Upper lobe of left lung (tissue), 6 donors: ENCODE data around the gene C2orf81. TPM values are rescaled to one million over a fixed set of nuclear protein-coding genes. Genes with fewer than 3 reads are reported as not detected.

Experiments
- ATAC-seq, 2 donors: fragments of 200-7000 bp; cut with Tn5 transposase; one replicate each; pipeline ENCODE4 v1.9.1; 2022; ENCODE audit warnings: mild to moderate bottlenecking in 2 of 2, moderate library complexity in 2 of 2; ENCODE audit not compliant: low FRiP score in 2 of 2
- DNase-seq, 2 donors: peaks; one replicate each; pipeline ENCODE4 v3.0.0-alpha.2; 2019 to 2020
- H3K27ac ChIP-seq, 4 donors: fragments of 200-600 bp; sonication (generic); one replicate each; pipeline ENCODE4 v1.5.1; 2016 to 2019
- H3K27me3 ChIP-seq, 4 donors: fragments of 200-600 bp; sonication (generic); one replicate each; pipeline ENCODE4 v1.5.1; 2017 to 2019
- H3K36me3 ChIP-seq, 4 donors: fragments of 200-600 bp; sonication (generic); one replicate each; pipeline ENCODE4 v1.5.1; 2016 to 2019
- H3K4me1 ChIP-seq, 4 donors: fragments of 200-600 bp; sonication (generic); one replicate each; pipeline ENCODE4 v1.5.1; 2018 to 2019
- H3K4me3 ChIP-seq, 4 donors: fragments of 200-600 bp; sonication (generic); one replicate each; pipeline ENCODE4 v1.5.1; 2017 to 2019; ENCODE audit warnings: mild to moderate bottlenecking in 2 of 4, moderate library complexity in 1 of 4
- H3K9me3 ChIP-seq, 4 donors: fragments of 200-600 bp; sonication (generic); one replicate each; pipeline ENCODE4 v1.5.1; 2018 to 2019
- EP300 ChIP-seq, 4 donors: sonication (generic); formaldehyde crosslinking; IDR thresholded peaks; one replicate each; pipeline ENCODE4 v1.5.1; 2017; ENCODE audit warnings: antibody characterized with exemption in 4 of 4, control low read depth in 2 of 4
- POLR2A ChIP-seq, 4 donors: fragments of 450-650 bp; IDR thresholded peaks; one replicate each; pipeline ENCODE4 v1.5.1; 2016 to 2017; ENCODE audit warnings: antibody characterized with exemption in 4 of 4, mild to moderate bottlenecking in 2 of 4
- POLR2AphosphoS5 ChIP-seq, 2 donors: sonication (generic); formaldehyde crosslinking; IDR thresholded peaks; one replicate each; pipeline ENCODE4 v1.5.1; 2017; ENCODE audit warnings: antibody characterized with exemption in 2 of 2
- WGBS, 2 donors: methylation state at CpG; one replicate each; pipeline ENCODE4 v1.1.5; 2017 to 2018; 5-methylcytosine and 5-hydroxymethylcytosine counted together
- total RNA-seq, 6 donors: library from RNA; depleted of rRNA in 4 of 6; stranded (reverse); fragments of >200 nt in 4 of 6; gene quantifications; one replicate each; pipeline versions ENCODE4 v1.1.0 to v1.2.1, GENCODE V29; 2016 to 2021
- TF ChIP-seq, protein P1 (sequence below), 6 experiments: fragments of 450-650 bp in 4 of 6; fragments of 200-600 bp in 2 of 6; sonication (generic) in 2 of 6; IDR thresholded peaks; one replicate each; pipeline ENCODE4 v1.5.1; 2016 to 2019; ENCODE audit warnings: antibody characterized with exemption in 6 of 6
- donor health status: DM: no; HTN: no; CAD: no; lungs with moderate emphysema.
- donor health status: DM: no; HTN: yes; CAD: no; lungs with severe emphysema.

The C2orf81 gene
- total RNA-seq, 6 donors from 2014 or later, result 2.6 to 12.3 (median 5.7) TPM

DNA sequence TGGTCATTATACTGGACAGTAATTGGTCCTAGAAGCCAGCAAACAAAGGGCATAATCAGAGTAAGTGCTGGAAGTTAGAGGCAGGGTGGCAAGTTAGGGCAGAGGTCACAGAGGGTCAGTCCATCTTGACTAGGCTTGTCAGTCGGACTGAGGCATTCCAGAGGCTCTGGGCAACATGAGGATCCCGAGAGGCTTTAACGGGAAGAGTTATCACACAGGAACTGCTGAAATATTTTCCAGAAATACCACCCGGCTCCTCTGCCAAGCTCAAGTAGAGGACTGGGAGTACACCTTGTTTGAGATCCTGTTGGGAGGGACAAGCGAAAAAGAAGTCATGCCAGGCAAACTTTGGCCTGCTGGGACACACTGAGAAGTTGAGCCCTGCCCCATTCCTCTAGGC is 13.7 kb downstream of the C2orf81 start:
- Histone ChIP-seq H3K4me1 (no peaks in the 10 kb centered on the region), H3K36me3 (no peaks in the 10 kb centered on the region), H3K27ac (no peak overlapping the region), H3K27me3 (no peaks in the 10 kb centered on the region), H3K4me3 (no peak overlapping the region), H3K9me3 (no peaks in the 10 kb centered on the region)
- WGBS, 2 donors, result 66 to 73% methylated on average over 5 of the region's 5 CpGs
- ATAC-seq (no peak), DNase-seq (no peak)
- no peak for TF ChIP-seq EP300 (IDR thresholded peaks at IDR 0.05)
- no peak for TF ChIP-seq POLR2A (IDR thresholded peaks at IDR 0.05)
- TF ChIP-seq, protein P1, sequence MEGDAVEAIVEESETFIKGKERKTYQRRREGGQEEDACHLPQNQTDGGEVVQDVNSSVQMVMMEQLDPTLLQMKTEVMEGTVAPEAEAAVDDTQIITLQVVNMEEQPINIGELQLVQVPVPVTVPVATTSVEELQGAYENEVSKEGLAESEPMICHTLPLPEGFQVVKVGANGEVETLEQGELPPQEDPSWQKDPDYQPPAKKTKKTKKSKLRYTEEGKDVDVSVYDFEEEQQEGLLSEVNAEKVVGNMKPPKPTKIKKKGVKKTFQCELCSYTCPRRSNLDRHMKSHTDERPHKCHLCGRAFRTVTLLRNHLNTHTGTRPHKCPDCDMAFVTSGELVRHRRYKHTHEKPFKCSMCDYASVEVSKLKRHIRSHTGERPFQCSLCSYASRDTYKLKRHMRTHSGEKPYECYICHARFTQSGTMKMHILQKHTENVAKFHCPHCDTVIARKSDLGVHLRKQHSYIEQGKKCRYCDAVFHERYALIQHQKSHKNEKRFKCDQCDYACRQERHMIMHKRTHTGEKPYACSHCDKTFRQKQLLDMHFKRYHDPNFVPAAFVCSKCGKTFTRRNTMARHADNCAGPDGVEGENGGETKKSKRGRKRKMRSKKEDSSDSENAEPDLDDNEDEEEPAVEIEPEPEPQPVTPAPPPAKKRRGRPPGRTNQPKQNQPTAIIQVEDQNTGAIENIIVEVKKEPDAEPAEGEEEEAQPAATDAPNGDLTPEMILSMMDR (IDR thresholded peaks at IDR 0.05), result no peak
- TF ChIP-seq POLR2AphosphoS5 (IDR thresholded peaks at IDR 0.05), result no peak

DNA sequence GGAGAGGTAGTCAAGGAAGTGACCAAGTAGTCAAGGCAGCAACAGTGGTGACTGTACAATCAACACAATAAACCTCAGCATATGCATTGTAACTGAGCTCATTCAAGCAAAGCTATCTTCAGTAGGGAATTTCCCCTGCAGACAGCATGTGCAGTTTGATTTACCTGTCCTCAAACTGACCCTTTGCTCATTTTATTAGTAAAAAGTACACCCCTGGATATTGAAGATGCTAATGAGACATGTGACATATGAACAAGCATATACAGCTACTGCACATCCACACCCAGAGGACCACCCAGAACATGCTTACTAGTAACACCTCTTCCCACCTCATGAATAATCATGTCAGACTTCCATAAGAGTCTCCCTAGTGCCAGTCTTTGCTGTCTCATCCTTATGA is 15.4 kb downstream of the C2orf81 start:
- no peak for DNase-seq
- Histone ChIP-seq H3K27me3 (no peaks in the 10 kb centered on the region), H3K4me1 (no peaks in the 10 kb centered on the region), H3K36me3 (no peaks in the 10 kb centered on the region), H3K27ac (no peak overlapping the region), H3K4me3 (no peak overlapping the region), H3K9me3 (no peaks in the 10 kb centered on the region)
- no peak for ATAC-seq
- TF ChIP-seq POLR2AphosphoS5 (IDR thresholded peaks at IDR 0.05) (no peak), POLR2A (IDR thresholded peaks at IDR 0.05) (no peak), EP300 (IDR thresholded peaks at IDR 0.05) (no peak)
- TF ChIP-seq, protein P1 (IDR thresholded peaks at IDR 0.05), result no peak

DNA sequence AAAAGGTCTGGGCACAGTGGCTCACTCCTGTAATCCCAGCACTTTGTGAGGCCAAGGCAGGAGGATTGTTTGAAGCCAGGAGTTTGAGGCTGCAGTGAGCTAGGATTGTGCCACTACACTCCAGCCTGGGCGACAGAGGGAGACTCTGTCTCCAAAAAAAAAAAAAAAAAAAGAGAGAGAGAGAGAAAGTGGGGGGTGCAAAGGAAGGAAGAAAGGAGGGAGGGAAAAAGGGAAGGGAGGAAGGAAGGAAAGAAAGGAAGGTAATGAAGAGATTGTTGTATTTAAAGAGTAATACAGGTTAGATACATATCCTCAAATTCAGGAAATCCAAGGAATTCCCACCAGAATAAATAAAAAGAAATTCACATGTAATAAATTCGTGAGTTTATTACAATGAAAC is 19.5 kb downstream of the C2orf81 start:
- H3K4me3 ChIP-seq, result no peak overlapping the region
- ATAC-seq, result no peak

DNA sequence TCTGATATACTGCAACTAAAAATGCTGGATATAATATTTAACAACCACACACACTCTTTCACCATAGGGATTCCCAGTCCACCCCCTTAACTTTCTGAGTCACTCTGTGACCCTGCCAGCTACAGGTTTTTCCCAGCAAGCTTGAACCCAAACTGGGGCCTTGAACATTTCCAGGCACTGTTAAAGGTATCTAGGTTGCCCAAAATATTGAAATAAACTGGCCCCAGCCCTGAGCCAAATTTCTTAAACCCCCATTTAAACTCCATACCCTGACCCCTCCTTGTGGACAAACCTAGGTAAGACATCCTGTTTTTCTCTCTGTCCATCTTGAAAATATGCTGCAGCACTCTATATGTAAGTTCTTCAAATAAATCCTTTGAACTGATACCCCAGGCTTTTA is 21.6 kb downstream of the C2orf81 start:
- H3K4me3 ChIP-seq, result no peak overlapping the region
- no peaks in the 10 kb centered on the region for H3K9me3 ChIP-seq
- H3K27me3 ChIP-seq, result no peaks in the 10 kb centered on the region
- no peaks in the 10 kb centered on the region for H3K36me3 ChIP-seq
- no peak overlapping the region for H3K27ac ChIP-seq
- ATAC-seq (peak in 1 of 2 donors; percentile 60), DNase-seq (no peak)
- TF ChIP-seq, protein P1 (IDR thresholded peaks at IDR 0.05), result peak in 5 of 6 experiments; percentile 9 to 49 (median 31)
- no peak for TF ChIP-seq POLR2AphosphoS5 (IDR thresholded peaks at IDR 0.05)
- no peaks in the 10 kb centered on the region for H3K4me1 ChIP-seq

More for the DNA sequence above, 19.5 kb downstream of the C2orf81 start:
- Histone ChIP-seq H3K27me3 (no peaks in the 10 kb centered on the region), H3K9me3 (no peaks in the 10 kb centered on the region), H3K36me3 (no peaks in the 10 kb centered on the region), H3K27ac (no peak overlapping the region), H3K4me1 (no peaks in the 10 kb centered on the region)
- no peak for DNase-seq
- WGBS, 2 donors, result 75 to 93% methylated on average over 2 of the region's 2 CpGs
- no peak for TF ChIP-seq EP300 (IDR thresholded peaks at IDR 0.05)
- no peak for TF ChIP-seq POLR2AphosphoS5 (IDR thresholded peaks at IDR 0.05)
- TF ChIP-seq, protein P1 (IDR thresholded peaks at IDR 0.05), result no peak
- no peak for TF ChIP-seq POLR2A (IDR thresholded peaks at IDR 0.05)

DNA sequence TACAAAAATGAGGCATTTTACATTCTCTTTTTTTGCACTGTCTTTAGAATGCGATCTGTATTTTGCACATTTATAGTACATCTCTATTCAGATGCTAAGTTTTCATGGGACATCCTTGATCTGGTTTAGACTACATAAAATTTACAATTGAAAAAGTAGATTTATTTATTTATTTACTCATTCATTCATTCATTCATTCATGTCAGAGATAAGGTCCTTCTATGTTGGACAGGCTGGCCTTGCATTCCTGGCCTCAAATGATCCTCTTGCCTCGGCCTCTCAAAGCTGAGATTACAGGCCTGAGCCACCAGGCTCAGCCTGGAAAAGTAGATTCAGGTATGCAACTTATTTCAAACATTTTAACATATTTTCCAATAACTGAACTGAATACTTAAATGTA is 25.3 kb downstream of the C2orf81 start:
- no peak for ATAC-seq
- Histone ChIP-seq H3K36me3 (no peaks in the 10 kb centered on the region), H3K27ac (no peak overlapping the region), H3K4me3 (no peak overlapping the region), H3K4me1 (peaks cover 0 to 3% (median under 1%) of the 10 kb centered on the region in 4 donors), H3K9me3 (no peaks in the 10 kb centered on the region), H3K27me3 (no peaks in the 10 kb centered on the region)
- 94 to 97% methylated on average over 2 of the region's 2 CpGs for WGBS, 2 donors
- DNase-seq, result no peak
- TF ChIP-seq POLR2A (IDR thresholded peaks at IDR 0.05) (no peak), EP300 (IDR thresholded peaks at IDR 0.05) (no peak), POLR2AphosphoS5 (IDR thresholded peaks at IDR 0.05) (no peak)
- TF ChIP-seq, protein P1 (IDR thresholded peaks at IDR 0.05), result no peak
